Lower leg skin (tissue), 3 donors: Measurements from ENCODE around the gene CLIC1.

Source experiments
- CTCF ChIP-seq, 3 donors: fragments of 450-650 bp; IDR thresholded peaks; one replicate each; pipeline ENCODE4 v1.5.1; 2016; ENCODE audit warnings: antibody characterized with exemption in 3 of 3, mild to moderate bottlenecking in 3 of 3, moderate library complexity in 2 of 3
- POLR2A ChIP-seq, 2 donors: fragments of 450-650 bp; IDR thresholded peaks; one replicate each; pipeline ENCODE4 v1.6.1; 2016 to 2017; ENCODE audit warnings: antibody characterized with exemption in 2 of 2, mild to moderate bottlenecking in 1 of 2, moderate library complexity in 1 of 2

DNA sequence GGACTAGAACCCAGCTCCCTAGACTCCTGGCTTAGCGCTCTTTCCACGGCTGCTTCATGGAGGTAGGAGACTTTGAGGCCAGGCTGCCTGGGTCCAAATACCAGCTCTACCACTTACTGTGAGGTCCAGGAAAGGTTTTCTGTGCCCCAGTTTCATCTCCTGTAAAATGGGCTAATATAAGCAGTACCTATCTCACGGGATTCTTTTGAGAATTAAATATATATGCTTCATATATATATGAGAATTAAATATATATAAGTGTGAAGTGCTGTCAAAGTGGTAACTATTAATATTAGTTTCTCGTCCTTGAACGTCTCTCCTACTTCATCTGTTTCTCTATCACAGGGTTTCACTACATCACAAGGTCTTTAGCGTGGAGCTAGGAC is 45.3 kb downstream of the CLIC1 start:
- TF ChIP-seq CTCF (IDR thresholded peaks at IDR 0.05) (no peak), POLR2A (IDR thresholded peaks at IDR 0.05) (no peak)
